HUDEP-2 (cell line): ENCODE measurements around the gene NDUFV2.
"Not testable (repeated sequence)": the region's sequence is repeated elsewhere in the genome, so short reads cannot be mapped to it uniquely, and the experiment has no call there.

Experiments used
- DNase-seq, 76 experiments: peaks; one replicate each; lab custom pipeline; 2025; ENCODE audit not compliant: unreplicated experiment in 76 of 76; lab: John Stamatoyannopoulos, UW

NDUFV2 gene

DNA sequence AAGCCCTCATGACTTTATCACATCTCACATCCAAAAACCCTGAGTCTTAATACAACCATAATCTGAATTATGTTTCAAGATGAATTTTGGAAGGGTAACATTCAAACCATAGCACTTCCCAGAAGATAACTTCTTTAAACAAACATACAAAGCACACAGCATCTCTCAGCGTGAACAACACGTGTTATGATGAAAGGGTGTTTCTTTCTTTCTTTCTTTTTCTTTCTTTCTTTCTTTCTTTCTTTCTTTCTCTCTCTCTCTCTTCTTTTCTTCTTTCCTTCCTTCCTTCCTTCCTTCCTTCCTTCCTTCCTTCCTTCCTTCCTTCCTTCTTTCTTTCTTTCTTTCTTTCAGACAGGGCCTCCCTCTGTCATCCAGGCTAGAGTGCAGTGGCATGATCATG is 13.8 kb upstream of the NDUFV2 start:
- not testable (repeated sequence) for DNase-seq

DNA sequence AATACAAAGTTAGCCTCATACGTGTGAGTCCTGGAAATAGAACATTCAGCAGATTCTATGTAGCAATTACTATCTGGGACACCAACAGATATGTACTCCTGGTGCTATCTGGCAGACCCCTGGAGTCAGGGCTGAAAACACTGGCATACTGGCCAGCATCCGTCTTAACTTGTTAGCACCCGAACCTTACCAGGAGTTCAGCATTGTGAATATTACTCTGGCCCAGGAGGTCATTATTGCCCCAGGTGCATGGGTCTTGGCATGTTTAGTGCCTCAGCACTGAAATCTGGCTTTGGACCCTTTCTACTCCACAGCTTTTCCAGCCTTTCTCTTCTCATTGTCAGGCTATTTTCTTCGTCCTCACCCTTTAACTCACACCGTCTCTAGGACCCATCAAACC is 11.9 kb upstream of the NDUFV2 start:
- no peak for DNase-seq

DNA sequence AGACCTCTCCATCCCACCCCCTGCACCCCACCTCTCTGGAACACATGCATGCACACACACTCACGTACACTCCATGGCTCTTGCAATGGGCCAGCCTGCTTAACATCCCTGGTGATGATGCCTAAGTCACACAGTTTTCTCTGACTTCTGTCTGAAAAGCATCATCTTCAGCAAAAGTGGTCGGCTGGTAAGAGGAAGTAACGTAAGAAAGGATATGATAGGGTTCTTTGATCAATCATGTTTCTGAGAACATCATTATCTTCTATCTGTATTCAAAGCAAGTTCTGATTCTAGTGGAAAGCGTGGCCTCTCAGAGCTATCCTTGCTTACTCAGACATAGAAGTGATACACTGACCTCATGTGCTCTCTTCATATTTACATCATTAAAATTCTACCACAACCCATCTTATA is 11.4 kb upstream of the NDUFV2 start:
- DNase-seq, result no peak

GRCh38 chr18:9092665-9093064 is 9.8 kb upstream of the NDUFV2 start:
- no peak for DNase-seq

DNA sequence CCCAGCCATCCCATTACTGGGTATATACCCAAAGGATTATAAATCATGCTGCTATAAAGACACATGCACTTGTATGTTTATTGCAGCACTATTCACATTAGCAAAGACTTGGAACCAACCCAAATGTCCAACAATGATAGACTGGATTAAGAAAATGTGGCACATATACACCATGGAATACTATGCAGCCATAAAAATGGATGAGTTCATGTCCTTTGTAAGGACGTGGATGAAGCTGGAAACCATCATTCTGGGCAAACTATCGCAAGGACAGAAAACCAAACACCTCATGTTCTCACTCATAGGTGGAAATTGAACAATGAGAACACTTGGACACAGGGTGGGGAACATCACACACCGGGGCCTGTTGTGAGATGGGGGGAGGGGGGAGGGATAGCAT is 9.4 kb upstream of the NDUFV2 start:
- DNase-seq, result not testable (repeated sequence)

DNA sequence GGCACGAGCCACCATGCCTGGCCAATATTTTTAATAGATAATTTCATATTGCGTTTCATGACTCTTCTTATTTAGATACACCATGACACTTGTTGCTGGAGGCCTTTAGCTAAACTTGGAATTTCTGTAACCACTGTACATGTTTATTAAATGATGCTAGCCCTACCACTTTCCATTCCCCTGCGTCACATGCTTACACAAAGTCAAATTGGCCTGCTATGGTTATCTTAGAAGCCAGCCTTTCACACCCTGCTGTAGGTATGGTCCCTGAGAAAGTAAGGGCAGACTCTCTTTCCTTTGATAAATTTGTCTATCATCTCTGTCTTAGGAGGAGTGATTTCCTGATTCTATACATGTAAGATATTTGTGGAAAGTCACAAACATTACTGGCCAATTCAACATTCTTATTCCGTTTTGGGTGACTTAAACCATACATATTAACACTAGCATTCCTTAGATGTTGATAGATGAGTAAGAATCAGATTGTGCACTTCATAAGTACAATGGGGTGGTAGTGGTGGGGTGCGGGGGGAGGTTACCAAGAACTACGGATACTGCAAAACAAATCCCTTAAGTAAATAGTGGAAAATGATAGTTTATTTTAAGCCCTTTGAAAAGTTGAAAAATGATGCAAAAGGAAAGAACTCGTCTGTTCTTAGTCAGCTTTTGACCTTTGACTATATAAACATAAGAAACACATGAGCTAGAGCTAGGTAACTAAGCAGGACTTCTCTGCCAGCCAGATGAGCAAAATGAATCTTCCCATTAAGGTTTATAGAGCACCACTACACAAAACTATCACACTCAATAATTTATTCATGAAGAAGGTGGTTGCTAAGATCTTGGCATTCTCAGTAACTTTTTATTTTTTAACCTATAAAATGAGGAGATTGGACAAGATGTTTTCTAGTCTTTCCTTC is 7.9 kb upstream of the NDUFV2 start:
- DNase-seq, result no peak

GRCh38 chr18:9095297-9096006 is 7.0 kb upstream of the NDUFV2 start:
- DNase-seq, result no peak

DNA sequence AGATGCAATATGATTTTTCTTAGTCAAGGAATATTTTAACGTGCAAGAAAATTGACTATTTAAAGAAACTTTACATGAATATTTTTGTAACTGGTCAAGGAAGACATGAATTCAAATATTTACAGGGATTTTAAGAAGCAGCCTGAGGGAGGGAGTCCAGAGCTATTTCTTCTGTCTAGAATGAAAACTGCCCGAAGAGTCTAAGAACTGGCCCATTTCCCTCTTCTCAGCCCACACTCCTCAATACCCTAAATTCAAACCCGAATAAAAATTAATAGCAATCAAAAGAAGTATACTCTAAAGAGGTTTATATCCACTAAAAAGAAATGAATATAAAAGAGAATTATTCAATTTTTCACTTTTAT is 6.5 kb upstream of the NDUFV2 start:
- no peak for DNase-seq

DNA sequence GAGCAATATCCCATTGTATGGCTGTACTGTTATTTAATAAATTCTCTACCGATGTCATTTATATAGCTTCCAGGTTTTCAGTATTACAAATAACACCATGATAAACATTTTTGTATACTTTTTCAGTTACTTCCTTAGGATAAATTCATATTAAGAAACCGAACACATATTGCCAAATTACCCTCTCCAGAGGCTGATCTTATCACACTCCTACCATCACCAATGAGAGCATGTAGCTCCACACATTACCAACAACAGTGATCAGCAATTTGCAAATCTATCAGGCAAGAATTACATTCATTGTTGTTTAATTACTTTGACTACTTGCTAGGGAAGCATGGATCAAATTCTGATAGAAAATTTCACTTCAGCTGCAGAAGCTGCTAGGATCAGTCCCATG is 5.8 kb upstream of the NDUFV2 start:
- no peak for DNase-seq

DNA sequence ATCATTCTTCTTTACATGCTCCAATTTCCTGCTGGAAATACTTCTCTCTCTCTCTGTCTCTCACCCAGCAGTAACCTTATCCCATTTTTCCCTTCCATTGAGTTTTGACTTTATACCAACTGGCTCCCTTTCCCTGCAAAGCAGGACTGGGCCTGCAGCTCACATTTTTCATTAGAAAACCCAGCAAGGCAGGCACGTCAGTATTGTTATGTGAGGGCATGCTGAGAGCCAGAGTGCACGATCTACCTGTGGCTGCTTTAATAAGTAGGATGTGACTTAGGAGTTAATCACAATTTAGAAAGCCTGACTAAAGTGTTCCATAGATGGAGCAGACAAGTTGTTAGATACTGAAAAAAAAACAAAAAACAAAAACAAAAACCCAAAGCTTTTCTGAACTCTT is 5.2 kb upstream of the NDUFV2 start:
- DNase-seq, result no peak

GRCh38 chr18:9100796-9101195 is 1.7 kb upstream of the NDUFV2 start:
- DNase-seq, result no peak

DNA sequence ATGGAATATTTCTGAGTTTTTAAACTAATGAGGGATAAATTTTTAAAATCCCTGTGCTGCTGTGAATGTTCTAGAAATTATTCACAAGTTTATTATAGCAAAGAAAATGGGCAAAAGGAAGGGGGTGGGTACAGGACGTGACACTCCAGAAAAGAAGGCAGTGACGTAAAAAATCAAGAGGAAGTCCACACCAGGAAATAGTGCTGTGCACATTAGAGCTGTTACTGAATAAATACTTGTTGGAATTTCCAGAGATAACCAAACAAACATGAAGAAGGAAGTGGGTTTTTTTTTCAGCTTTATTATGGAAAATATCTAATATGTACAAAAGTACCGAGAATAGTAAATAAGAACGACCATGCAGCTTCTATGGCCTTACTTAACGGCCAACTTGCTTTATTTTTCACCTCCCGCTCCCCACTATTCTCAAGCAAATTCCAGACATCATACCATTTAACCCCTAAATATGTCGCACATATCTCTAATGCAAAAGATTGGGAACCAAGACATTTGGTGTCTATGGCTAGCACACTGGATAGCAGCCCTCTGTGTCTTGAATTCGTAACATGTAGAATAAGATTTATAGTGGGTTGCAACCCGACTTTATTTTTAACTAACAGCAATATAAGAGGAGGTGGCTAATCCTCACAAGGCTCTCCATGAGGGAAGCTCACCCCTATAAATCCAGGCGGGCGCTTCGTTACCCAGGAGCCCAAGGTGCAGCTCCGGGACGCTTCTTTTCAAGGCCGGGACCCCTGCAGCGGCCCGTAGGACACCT is 580 bp upstream of the NDUFV2 start:
- peak in 9 of 76 experiments; percentile 2 to 66 (median 8) for DNase-seq

DNA sequence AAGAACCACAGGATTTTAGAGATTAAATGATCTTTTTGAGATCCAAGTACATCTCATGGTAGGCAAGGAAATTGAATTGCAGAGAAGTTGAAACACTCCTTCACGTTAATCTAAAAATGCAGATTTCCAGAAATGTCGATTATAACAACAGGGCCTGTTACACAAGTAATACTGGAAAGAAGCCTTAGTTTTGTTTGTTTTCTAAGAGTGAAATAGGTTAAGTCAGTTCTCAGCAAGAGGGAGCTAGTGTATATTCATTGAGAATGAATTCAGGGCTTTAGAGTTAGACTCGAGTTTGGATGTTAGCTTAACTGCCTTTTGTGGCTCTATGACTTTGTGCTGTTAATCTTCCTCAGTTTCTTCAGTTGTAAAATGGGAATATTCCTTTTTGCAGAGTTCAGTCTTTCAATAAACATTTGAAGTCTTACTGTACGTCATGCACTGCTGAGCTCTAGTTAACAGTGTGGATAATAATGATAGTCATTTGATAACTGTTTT is 926 bp downstream of the NDUFV2 start:
- DNase-seq, result peak in 2 of 76 experiments; percentile 24 to 45

DNA sequence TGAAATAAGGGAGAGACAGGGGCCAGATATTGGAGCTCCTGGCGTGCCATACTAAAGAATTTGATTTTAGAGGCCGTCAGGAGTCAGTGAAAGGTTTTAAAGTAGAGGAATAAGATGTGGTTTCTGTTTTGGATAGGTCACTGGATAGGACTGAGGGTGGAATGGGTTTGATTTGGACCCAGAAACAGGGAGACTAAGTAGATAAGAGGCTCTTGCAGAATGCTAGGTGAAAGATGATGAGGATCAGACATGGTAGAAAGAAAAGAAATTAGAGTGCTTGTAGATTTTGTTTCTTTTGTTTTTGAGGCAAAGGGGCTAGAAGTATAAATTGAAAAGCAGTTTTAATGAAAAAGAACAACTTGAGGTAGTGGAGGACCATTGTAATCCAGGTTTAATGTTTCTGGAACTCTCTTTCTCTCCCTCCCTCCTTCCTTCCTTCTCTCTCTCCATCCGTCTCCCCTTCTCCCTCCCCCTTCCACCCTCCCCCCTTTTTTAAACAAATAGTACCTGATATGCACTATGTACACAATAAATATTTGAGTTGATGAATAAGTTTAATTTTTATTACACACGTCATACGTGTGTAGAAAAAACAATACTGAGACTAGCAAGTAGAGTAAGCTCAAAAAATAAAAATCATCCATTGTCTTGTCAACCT is 1.9 kb downstream of the NDUFV2 start:
- no peak for DNase-seq

- no peak for DNase-seq
Observed at GRCh38 chr18:9105420-9105819, 2.9 kb downstream of the NDUFV2 start.

DNA sequence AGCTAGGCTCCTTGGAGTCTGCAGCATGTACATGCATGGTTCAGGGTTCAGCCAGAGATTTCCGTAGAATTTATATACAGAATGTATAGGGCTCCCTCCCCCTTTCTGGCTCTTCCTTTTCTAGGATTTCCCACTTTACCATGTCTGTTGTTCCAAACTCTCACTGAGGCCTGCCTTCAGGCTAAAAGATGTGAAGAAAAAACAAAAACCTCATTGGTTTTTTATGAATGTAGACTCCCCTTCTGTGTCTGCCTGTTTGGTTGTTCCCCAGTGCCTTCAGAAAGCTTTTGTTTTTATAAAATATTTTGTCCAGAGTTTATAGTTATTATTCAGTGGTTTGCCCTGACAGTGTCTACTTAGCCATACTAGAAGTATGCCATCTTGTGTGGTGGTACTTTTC is 3.6 kb downstream of the NDUFV2 start:
- DNase-seq, result no peak

DNA sequence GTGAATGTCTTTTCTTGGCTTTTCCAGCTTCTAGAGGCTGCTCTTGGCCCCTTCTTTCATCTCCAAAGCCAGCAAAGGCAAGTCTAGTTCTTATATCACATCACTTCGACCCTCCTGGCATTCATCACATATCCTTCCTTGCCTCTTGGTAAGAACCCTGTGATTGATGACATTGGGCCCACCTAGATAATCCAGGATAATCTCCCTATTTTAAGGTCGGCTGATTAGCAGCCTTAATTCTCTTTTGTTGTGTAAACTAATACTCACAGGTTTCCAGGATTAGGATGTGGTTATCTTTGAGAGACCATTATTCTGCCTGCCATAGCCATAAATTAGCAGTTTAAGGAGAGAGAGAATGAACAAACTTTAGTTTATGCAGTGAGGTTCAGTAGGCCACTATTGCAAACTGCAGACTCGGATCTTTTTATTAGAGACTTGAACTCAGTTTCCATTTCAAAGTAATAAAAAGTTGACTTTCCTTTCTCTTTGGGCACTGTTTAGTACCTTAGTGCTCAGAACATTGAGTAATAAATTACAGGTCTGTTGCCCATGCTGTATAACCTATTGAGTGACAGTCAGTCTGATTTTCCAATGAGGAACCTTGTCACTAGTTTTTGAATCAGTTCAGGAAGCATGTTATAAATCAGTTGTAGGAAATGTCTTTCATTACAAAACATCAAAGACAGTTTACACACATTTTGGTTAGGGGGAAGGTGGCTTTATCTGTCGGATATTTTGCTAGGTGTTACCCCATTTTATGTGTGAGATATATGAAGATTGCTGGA is 4.5 kb downstream of the NDUFV2 start:
- no peak for DNase-seq

DNA sequence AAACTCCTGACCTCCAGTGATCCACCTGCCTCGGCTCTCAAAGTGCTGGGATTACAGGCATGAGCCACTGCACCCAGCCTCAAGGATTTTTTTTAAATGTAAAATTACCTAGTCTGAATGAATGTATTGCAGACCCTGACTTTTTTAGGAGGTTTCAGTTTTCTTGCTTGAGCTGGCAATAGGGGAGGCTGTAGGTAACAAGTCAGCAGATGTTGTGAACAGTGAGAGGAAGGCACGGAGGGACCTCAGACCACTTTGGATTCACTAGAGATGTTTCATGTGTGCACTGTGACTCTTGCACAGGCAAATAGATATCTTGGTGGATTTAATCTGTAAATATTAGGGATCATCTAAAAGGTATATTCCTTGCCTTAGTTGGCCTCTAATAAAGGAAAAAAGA is 6.4 kb downstream of the NDUFV2 start:
- no peak for DNase-seq

DNA sequence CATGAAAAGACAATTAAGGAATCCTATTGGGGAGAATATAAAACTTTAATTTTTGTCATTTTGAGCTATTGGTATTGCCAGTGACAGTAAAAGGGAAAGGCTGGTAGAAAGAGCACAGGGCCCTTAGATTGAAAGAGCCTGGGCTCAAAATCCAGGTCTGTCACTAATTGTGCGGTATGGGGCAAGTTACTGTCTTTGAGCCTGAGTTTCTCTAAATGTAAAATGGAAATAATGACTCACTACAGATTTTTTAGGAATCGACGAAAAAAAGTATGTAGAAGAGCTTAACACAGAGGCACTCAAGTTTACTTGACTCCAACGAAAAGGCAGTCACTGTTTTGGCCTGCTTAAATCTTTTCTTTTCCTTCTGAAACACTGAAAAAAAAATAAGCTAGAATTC is 7.0 kb downstream of the NDUFV2 start:
- no peak for DNase-seq
